ENCODE data around the gene SNX19. TPM values are rescaled to one million over a fixed set of nuclear protein-coding genes. Genes with fewer than 3 reads are reported as not detected.

The SNX19 gene
- total and polyA plus RNA-seq, 2 experiments from 2014 or later: 5.2 to 30.0 TPM

- Histone ChIP-seq H3K4me2 (no peak overlapping the region), H4K20me1 (replicated peaks; ENCODE audit: insufficient read depth) (no peaks in the 10 kb centered on the region), H3K36me3 (ENCODE audit: insufficient read depth) (no peaks in the 10 kb centered on the region), H3K9me2 (ENCODE audit: insufficient read depth) (no peaks in the 10 kb centered on the region; the same call in 1 of the 2 replicates), H3F3A (replicated peaks; ENCODE audit: low read depth) (no peaks in the 10 kb centered on the region), H3K4me3 (no peak overlapping the region), H3K27ac (ENCODE audit: low read depth) (no peak overlapping the region), H3K79me2 (replicated peaks; ENCODE audit: insufficient read depth) (no peaks in the 10 kb centered on the region), H2AFZ (no peak overlapping the region), H3K27me3 (ENCODE audit: insufficient read depth) (no peaks in the 10 kb centered on the region), H3K4me1 (ENCODE audit: insufficient read depth) (no peaks in the 10 kb centered on the region)
- Mint-ChIP-seq H3K9me3 (no peaks in the 10 kb centered on the region; the same call in 2 of the 3 replicates), H3K36me3 (ENCODE audit: low read depth) (no peaks in the 10 kb centered on the region), H3K4me3 (no peak overlapping the region), H3K27ac (no peak overlapping the region), H3K4me1 (no peaks in the 10 kb centered on the region; the same call in 2 of the 3 replicates), H3K27me3 (ENCODE audit: insufficient read depth, low read depth, poor library complexity) (peaks cover 1% of the 10 kb centered on the region)
- TF ChIP-seq JUNB (IDR thresholded peaks at IDR 0.05; ENCODE audit: unreplicated experiment) (no peak), REST (IDR thresholded peaks at IDR 0.05; ENCODE audit: unreplicated experiment) (no peak), POLR2AphosphoS5 (IDR thresholded peaks at IDR 0.05; ENCODE audit: low read depth) (no peak), ZNF331 (CRISPR knock-in tag; IDR thresholded peaks at IDR 0.05; ENCODE audit: low read depth) (no peak), EZH2phosphoT487 (IDR thresholded peaks at IDR 0.05; ENCODE audit: unreplicated experiment) (no peak), NANOG (IDR thresholded peaks at IDR 0.05; ENCODE audit: borderline replicate concordance) (no peak), ETS1 (IDR thresholded peaks at IDR 0.05) (no peak), EZH2 (IDR thresholded peaks at IDR 0.05; ENCODE audit: low read depth, unreplicated experiment) (no peak)
- ATAC-seq (no peak), DNase-seq (ENCODE audit: low spot score) (no peak)
Observed at GRCh38 chr11:130945896-130946295, 29.6 kb upstream of the SNX19 start.

- peaks cover 3% of the 10 kb centered on the region for H3K27me3 Mint-ChIP-seq (ENCODE audit: insufficient read depth, low read depth, poor library complexity)
- H3K4me1 Mint-ChIP-seq: no peaks in the 10 kb centered on the region
- H4K20me1 ChIP-seq (replicated peaks; ENCODE audit: insufficient read depth): no peaks in the 10 kb centered on the region
- H3K4me2 ChIP-seq: no peak overlapping the region
- no peak overlapping the region for H3K27ac Mint-ChIP-seq
- H2AFZ ChIP-seq: no peak overlapping the region
- DNase-seq (ENCODE audit: low spot score) (no peak), ATAC-seq (no peak)
- no peaks in the 10 kb centered on the region for H3K36me3 Mint-ChIP-seq (ENCODE audit: low read depth)
- H3K27me3 ChIP-seq (ENCODE audit: insufficient read depth): no peaks in the 10 kb centered on the region
- H3K9me2 ChIP-seq (ENCODE audit: insufficient read depth): no peaks in the 10 kb centered on the region
- no peaks in the 10 kb centered on the region for H3F3A ChIP-seq (replicated peaks; ENCODE audit: low read depth)
- H3K27ac ChIP-seq (ENCODE audit: low read depth): no peak overlapping the region
- H3K4me1 ChIP-seq (ENCODE audit: insufficient read depth): no peaks in the 10 kb centered on the region
- no peaks in the 10 kb centered on the region for H3K36me3 ChIP-seq (ENCODE audit: insufficient read depth)
- no peak overlapping the region for H3K4me3 Mint-ChIP-seq
- no peaks in the 10 kb centered on the region for H3K79me2 ChIP-seq (replicated peaks; ENCODE audit: insufficient read depth)
- H3K9me3 Mint-ChIP-seq: no peaks in the 10 kb centered on the region; the same call in 2 of the 3 replicates
- no peak overlapping the region for H3K4me3 ChIP-seq
- TF ChIP-seq EZH2phosphoT487 (IDR thresholded peaks at IDR 0.05; ENCODE audit: unreplicated experiment) (no peak), ZNF462 (CRISPR knock-in tag; IDR thresholded peaks at IDR 0.05) (no peak), ETS1 (IDR thresholded peaks at IDR 0.05) (no peak), ZNF331 (CRISPR knock-in tag; IDR thresholded peaks at IDR 0.05; ENCODE audit: low read depth) (no peak), JUNB (IDR thresholded peaks at IDR 0.05; ENCODE audit: unreplicated experiment) (no peak), POLR2AphosphoS5 (IDR thresholded peaks at IDR 0.05; ENCODE audit: low read depth) (no peak), EZH2 (IDR thresholded peaks at IDR 0.05; ENCODE audit: low read depth, unreplicated experiment) (no peak), NANOG (IDR thresholded peaks at IDR 0.05; ENCODE audit: borderline replicate concordance) (no peak)
Observed at GRCh38 chr11:130940706-130941105, 24.4 kb upstream of the SNX19 start.

All from GM23338 (cell line).